ENCODE measurements around the gene ZFP28.

ZFP28 gene

DNA sequence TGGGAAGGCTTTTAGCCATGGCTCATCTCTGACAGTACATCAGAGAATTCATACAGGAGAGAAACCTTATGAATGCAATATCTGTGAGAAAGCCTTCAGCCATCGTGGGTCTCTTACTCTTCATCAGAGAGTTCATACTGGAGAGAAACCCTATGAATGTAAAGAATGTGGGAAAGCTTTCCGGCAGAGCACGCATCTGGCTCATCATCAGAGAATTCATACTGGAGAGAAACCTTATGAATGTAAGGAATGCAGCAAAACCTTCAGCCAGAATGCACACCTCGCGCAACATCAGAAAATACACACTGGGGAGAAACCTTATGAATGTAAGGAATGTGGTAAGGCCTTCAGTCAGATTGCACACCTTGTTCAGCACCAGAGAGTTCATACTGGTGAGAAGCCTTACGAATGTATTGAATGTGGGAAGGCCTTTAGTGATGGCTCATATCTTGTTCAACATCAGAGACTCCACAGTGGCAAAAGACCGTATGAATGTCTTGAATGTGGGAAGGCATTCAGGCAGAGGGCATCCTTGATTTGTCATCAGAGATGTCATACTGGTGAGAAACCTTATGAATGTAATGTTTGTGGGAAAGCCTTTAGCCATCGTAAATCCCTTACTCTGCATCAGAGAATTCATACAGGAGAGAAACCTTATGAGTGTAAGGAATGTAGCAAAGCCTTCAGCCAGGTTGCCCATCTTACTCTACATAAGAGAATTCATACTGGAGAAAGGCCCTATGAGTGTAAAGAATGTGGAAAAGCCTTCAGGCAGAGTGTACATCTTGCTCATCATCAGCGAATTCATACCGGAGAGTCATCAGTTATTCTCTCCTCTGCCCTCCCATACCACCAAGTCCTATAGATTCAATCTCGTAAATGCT, 39.2 kb downstream of the ZFP28 start:
- Histone ChIP-seq H3K4me1 (ENCODE audit: control insufficient read depth, insufficient read depth, low read length) (no peaks in the 10 kb centered on the region), H3K36me3 (ENCODE audit: control insufficient read depth in 2 of 2, insufficient read depth in 1 of 2, low read length in 2 of 2) (peaks cover 21 to 26% of the 10 kb centered on the region in 2 experiments), H3K27ac (ENCODE audit: extremely low read depth, low read depth, low read length) (no peak overlapping the region), H3K9me3 (ENCODE audit: control insufficient read depth, insufficient read depth, low read depth, low read length) (peaks cover 4% of the 10 kb centered on the region), H3K4me3 (ENCODE audit: low read depth, low read length) (no peak overlapping the region)
- ChIA-PET POLR2A (interaction anchor here (0.6 kb wide), 1 partner anchor 200 kb away, joined by 3 read pairs; no protein-coding TSS in a partner anchor), CTCF (no interaction called here)
- no peak for TF ChIP-seq PBX3 (CRISPR knock-in tag; IDR thresholded peaks at IDR 0.05)
- peak; percentile 95 for TF ChIP-seq SETDB1 (IDR thresholded peaks at IDR 0.05; ENCODE audit: insufficient read length, low read length)
- TF ChIP-seq, protein P1, sequence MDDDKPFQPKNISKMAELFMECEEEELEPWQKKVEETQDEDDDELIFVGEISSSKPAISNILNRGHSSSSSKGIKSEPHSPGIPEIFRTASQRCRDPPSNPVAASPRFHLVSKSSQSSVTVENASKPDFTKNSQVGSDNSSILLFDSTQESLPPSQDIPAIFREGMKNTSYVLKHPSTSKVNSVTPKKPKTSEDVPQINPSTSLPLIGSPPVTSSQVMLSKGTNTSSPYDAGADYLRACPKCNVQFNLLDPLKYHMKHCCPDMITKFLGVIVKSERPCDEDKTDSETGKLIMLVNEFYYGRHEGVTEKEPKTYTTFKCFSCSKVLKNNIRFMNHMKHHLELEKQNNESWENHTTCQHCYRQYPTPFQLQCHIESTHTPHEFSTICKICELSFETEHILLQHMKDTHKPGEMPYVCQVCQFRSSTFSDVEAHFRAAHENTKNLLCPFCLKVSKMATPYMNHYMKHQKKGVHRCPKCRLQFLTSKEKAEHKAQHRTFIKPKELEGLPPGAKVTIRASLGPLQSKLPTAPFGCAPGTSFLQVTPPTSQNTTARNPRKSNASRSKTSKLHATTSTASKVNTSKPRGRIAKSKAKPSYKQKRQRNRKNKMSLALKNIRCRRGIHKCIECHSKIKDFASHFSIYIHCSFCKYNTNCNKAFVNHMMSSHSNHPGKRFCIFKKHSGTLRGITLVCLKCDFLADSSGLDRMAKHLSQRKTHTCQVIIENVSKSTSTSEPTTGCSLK (tag by site-specific recombination; IDR thresholded peaks at IDR 0.05) = no peak
- no peak for TF ChIP-seq ZFP41 (tag by site-specific recombination; IDR thresholded peaks at IDR 0.05; ENCODE audit: borderline replicate concordance)
- TF ChIP-seq ZNF571 (tag by site-specific recombination; IDR thresholded peaks at IDR 0.05) = no peak
- TF ChIP-seq ZNF274 (IDR thresholded peaks at IDR 0.05; ENCODE audit: low read length) = peak; percentile 86
- peak; percentile 92; the same call in 1 of the 2 replicates for TF ChIP-seq ZNF274 (tag by site-specific recombination; IDR thresholded peaks at IDR 0.05; ENCODE audit: borderline replicate concordance)
- no peak for TF ChIP-seq ZBTB11 (tag by site-specific recombination; conservative IDR thresholded peaks at IDR 0.05; ENCODE audit: low read depth)
- TF ChIP-seq ZNF366 (tag by site-specific recombination; conservative IDR thresholded peaks at IDR 0.05) = no peak
- TF ChIP-seq ZNF707 (tag by site-specific recombination; IDR thresholded peaks at IDR 0.05) = no peak
- no peak for TF ChIP-seq REPIN1 (tag by site-specific recombination; IDR thresholded peaks at IDR 0.05; ENCODE audit: low read depth)
- TF ChIP-seq MYNN (tag by site-specific recombination; IDR thresholded peaks at IDR 0.05; ENCODE audit: borderline replicate concordance) = no peak
- no peak for TF ChIP-seq ZNF121 (tag by site-specific recombination; IDR thresholded peaks at IDR 0.05)
- TF ChIP-seq TRIM28 (IDR thresholded peaks at IDR 0.05; ENCODE audit: borderline replicate concordance, low read length) = peak; percentile 91; the same call in 1 of the 2 replicates
- no peak for TF ChIP-seq KLF1 (tag by site-specific recombination; IDR thresholded peaks at IDR 0.05)

GRCh38 chr19:56594446-56594782, 55.7 kb downstream of the ZFP28 start:
- POLR2A ChIA-PET = interaction anchor here (0.6 to 1.5 kb wide), 6 partner anchors 19 to 454 kb away, joined by 3 to 8 read pairs (median 3); partner anchors contain the start of genes ZFP28 and ZNF444
- Histone ChIP-seq H3K36me3 (ENCODE audit: control insufficient read depth in 2 of 2, insufficient read depth in 1 of 2, low read length in 2 of 2) (peaks cover 3 to 22% of the 10 kb centered on the region in 2 experiments; a peak in 1 of 3 replicates), H3K9me3 (ENCODE audit: control insufficient read depth, insufficient read depth, low read depth, low read length) (no peaks in the 10 kb centered on the region; the same call in none of the 2 replicates), H3K27ac (ENCODE audit: extremely low read depth, low read depth, low read length) (no peak overlapping the region), H3K4me1 (ENCODE audit: control insufficient read depth, insufficient read depth, low read length) (no peaks in the 10 kb centered on the region), H3K4me3 (ENCODE audit: low read depth, low read length) (no peak overlapping the region)
- CTCF ChIA-PET = interaction anchor here (0.6 to 1.6 kb wide), 3 partner anchors 104 to 254 kb away, joined by 3 read pairs; no protein-coding TSS in a partner anchor
- TF ChIP-seq ZNF747 (tag by site-specific recombination; IDR thresholded peaks at IDR 0.05) = peak; percentile 84; the same call in 1 of the 2 replicates
- TF ChIP-seq ZNF544 (tag by site-specific recombination; IDR thresholded peaks at IDR 0.05) = peak; percentile 50; the same call in 1 of the 2 replicates
- TF ChIP-seq ZNF24 (tag by site-specific recombination; IDR thresholded peaks at IDR 0.05) = no peak
- TF ChIP-seq ZXDB (tag by site-specific recombination; IDR thresholded peaks at IDR 0.05) = 0 out of 2 replicates have a peak, but pooled peaks have one; percentile 1
- TF ChIP-seq ZNF514 (tag by site-specific recombination; IDR thresholded peaks at IDR 0.05) = 0 out of 2 replicates have a peak, but pooled peaks have one; percentile 60
- no peak for TF ChIP-seq INSM2 (tag by site-specific recombination; IDR thresholded peaks at IDR 0.05)
- TF ChIP-seq ZBTB20 (tag by site-specific recombination; IDR thresholded peaks at IDR 0.05) = 0 out of 2 replicates have a peak, but pooled peaks have one; percentile 0
- 0 out of 2 replicates have a peak, but pooled peaks have one; percentile 14 for TF ChIP-seq ZNF416 (tag by site-specific recombination; IDR thresholded peaks at IDR 0.05)
- TF ChIP-seq ZNF311 (tag by site-specific recombination; IDR thresholded peaks at IDR 0.05; ENCODE audit: borderline replicate concordance) = peak; percentile 84; the same call in 1 of the 2 replicates
- TF ChIP-seq KLF7 (tag by site-specific recombination; IDR thresholded peaks at IDR 0.05; ENCODE audit: borderline replicate concordance) = no peak

Data from HEK293 (cell line).